Astrocyte (in vitro differentiated cells and primary cell): Measurements from ENCODE around the gene GDF10. TPM values are rescaled to one million over a fixed set of nuclear protein-coding genes. Genes with fewer than 3 reads are reported as not detected.

Experiments
- DNase-seq: peaks from one replicate; pipeline ENCODE4 v3.0.0-alpha.2; 2010; ENCODE audit warnings: low read depth
- FAIRE-seq: peaks from 2 replicates; lab custom pipeline; 2011; peaks lifted over from hg19 to GRCh38; lab: Jason Lieb, UNC
- H2AFZ ChIP-seq: 2 replicates; pipeline ENCODE4 v1.6.0; 2012; ENCODE audit warnings: low read depth, low read length, inconsistent platforms
- H3K27ac ChIP-seq: 2 replicates; pipeline ENCODE4 v1.5.1; 2011; ENCODE audit warnings: low read depth, low read length, inconsistent platforms
- H3K27me3 ChIP-seq: 2 replicates; pipeline ENCODE4 v1.6.0; 2011; ENCODE audit warnings: low read length, inconsistent platforms; ENCODE audit not compliant: insufficient read depth
- H3K36me3 ChIP-seq: 2 replicates; pipeline ENCODE4 v1.5.1; 2011; ENCODE audit warnings: low read length, inconsistent platforms; ENCODE audit not compliant: insufficient read depth
- H3K4me1 ChIP-seq: 2 replicates; pipeline ENCODE4 v1.5.1; 2011; ENCODE audit warnings: low read length, inconsistent platforms; ENCODE audit not compliant: insufficient read depth
- H3K4me2 ChIP-seq: 2 replicates; pipeline ENCODE4 v1.6.0; 2012; ENCODE audit warnings: low read length, inconsistent platforms
- H3K4me3 ChIP-seq: 2 replicates; pipeline ENCODE4 v1.5.1; 2011; ENCODE audit warnings: low read depth, mild to moderate bottlenecking, low read length, inconsistent platforms; ENCODE audit not compliant: insufficient read depth
- H3K79me2 ChIP-seq: 2 replicates; pipeline ENCODE4 v1.6.0; 2012; ENCODE audit warnings: mild to moderate bottlenecking, low read length, inconsistent platforms; ENCODE audit not compliant: insufficient read depth
- H3K9ac ChIP-seq: 2 replicates; pipeline ENCODE4 v1.6.0; 2012; ENCODE audit warnings: mild to moderate bottlenecking, low read length, inconsistent platforms
- H3K9me3 ChIP-seq: 2 replicates; pipeline ENCODE4 v1.5.1; 2012; ENCODE audit warnings: low read depth, mild to moderate bottlenecking, low read length, inconsistent platforms; ENCODE audit not compliant: insufficient read depth
- H4K20me1 ChIP-seq: 2 replicates; pipeline ENCODE4 v1.6.0; 2012; ENCODE audit warnings: low read length, inconsistent platforms; ENCODE audit not compliant: insufficient read depth
- H3K27ac Mint-ChIP-seq: one replicate; pipeline ENCODE4 v1.8.0; 2021; ENCODE audit warnings: mild to moderate bottlenecking, mixed read lengths; ENCODE audit not compliant: unreplicated experiment
- H3K27me3 Mint-ChIP-seq: one replicate; pipeline ENCODE4 v1.8.0; 2021; ENCODE audit warnings: low read depth, mixed read lengths; ENCODE audit not compliant: unreplicated experiment
- H3K36me3 Mint-ChIP-seq: one replicate; pipeline ENCODE4 v1.8.0; 2021; ENCODE audit warnings: low read depth, mixed read lengths; ENCODE audit not compliant: unreplicated experiment
- H3K4me1 Mint-ChIP-seq: one replicate; pipeline ENCODE4 v1.8.0; 2021; ENCODE audit warnings: low read depth, mixed read lengths; ENCODE audit not compliant: unreplicated experiment
- H3K4me3 Mint-ChIP-seq: one replicate; pipeline ENCODE4 v1.8.0; 2021; ENCODE audit warnings: mild to moderate bottlenecking, moderate library complexity, mixed read lengths; ENCODE audit not compliant: unreplicated experiment
- H3K9me3 Mint-ChIP-seq: one replicate; pipeline ENCODE4 v1.8.0; 2021; ENCODE audit warnings: mild to moderate bottlenecking, mixed read lengths; ENCODE audit not compliant: unreplicated experiment
- EZH2 ChIP-seq: IDR thresholded peaks from 2 replicates; pipeline ENCODE4 v1.6.1; 2012; ENCODE audit warnings: mild to moderate bottlenecking, low read length, inconsistent platforms; ENCODE audit not compliant: insufficient read depth
- total RNA-seq: library from RNA; stranded (reverse); gene quantifications from 2 replicates; pipeline ENCODE4 v1.2.1, GENCODE V29; 2021
- TF ChIP-seq, protein P1 (sequence below): IDR thresholded peaks from 2 replicates; pipeline ENCODE4 v1.5.1; 2011; ENCODE audit warnings: low read depth, mild to moderate bottlenecking, inconsistent platforms, low read length, moderate library complexity; ENCODE audit not compliant: insufficient read depth

The GDF10 gene
- total RNA-seq, 1 donor from 2014 or later = 2.2 TPM

DNA sequence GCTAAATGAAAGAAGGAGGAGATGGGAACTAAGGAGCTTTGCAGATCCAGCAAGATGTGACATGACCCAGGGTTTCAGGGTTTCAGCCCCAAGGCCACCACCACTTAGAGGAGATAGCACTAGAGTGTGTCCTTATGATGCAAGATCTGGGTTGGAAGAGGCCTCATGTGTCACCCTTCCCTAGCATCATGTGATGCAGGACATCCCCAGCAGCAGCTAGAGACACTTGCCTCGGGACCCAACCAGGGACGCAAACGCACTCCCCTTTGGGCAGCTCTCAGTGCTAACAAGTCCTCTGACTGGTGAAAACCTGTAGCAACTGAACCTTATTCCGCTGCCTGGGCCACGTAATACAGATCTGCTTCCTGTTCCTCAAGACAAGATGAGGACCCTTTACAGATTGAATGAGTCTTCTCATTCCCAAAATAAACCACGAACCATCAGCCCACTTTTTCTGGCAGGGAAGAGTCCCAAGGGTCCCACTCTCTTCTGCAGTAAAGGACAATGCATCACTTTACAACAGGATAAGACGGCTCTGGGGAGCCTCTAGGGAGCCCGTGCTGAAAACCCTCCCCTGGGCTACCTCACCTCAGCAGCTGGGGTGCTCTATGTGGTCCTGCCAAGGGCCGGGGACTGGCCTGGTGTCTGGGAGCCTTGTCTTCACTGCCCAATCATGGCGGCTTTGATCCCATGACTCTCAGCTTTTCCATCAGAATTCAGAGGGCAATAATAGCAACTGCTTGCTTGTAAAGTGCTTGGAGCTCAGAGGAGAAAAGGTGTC is 44.8 kb upstream of the GDF10 start:
- Histone ChIP-seq H3K9me3 (no peaks in the 10 kb centered on the region), H3K27me3 (no peaks in the 10 kb centered on the region), H3K4me1 (peaks cover 9% of the 10 kb centered on the region), H3K79me2 (no peaks in the 10 kb centered on the region), H4K20me1 (no peaks in the 10 kb centered on the region), H2AFZ (no peak overlapping the region), H3K4me2 (no peak overlapping the region), H3K27ac (no peak overlapping the region), H3K36me3 (no peaks in the 10 kb centered on the region), H3K4me3 (no peak overlapping the region), H3K9ac (no peak overlapping the region)
- FAIRE-seq (no peak), DNase-seq (no peak)
- Mint-ChIP-seq H3K4me1 (peaks cover 32% of the 10 kb centered on the region), H3K27ac (peak overlapping the region; percentile 5), H3K4me3 (peak overlapping the region; percentile 12), H3K27me3 (peaks cover 8% of the 10 kb centered on the region), H3K9me3 (peaks cover 5% of the 10 kb centered on the region), H3K36me3 (no peaks in the 10 kb centered on the region)
- no peak for TF ChIP-seq EZH2
- TF ChIP-seq, protein P1, sequence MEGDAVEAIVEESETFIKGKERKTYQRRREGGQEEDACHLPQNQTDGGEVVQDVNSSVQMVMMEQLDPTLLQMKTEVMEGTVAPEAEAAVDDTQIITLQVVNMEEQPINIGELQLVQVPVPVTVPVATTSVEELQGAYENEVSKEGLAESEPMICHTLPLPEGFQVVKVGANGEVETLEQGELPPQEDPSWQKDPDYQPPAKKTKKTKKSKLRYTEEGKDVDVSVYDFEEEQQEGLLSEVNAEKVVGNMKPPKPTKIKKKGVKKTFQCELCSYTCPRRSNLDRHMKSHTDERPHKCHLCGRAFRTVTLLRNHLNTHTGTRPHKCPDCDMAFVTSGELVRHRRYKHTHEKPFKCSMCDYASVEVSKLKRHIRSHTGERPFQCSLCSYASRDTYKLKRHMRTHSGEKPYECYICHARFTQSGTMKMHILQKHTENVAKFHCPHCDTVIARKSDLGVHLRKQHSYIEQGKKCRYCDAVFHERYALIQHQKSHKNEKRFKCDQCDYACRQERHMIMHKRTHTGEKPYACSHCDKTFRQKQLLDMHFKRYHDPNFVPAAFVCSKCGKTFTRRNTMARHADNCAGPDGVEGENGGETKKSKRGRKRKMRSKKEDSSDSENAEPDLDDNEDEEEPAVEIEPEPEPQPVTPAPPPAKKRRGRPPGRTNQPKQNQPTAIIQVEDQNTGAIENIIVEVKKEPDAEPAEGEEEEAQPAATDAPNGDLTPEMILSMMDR = no peak

GRCh38 chr10:47255866-47256265 is 44.1 kb upstream of the GDF10 start:
- Histone ChIP-seq H2AFZ (no peak overlapping the region), H3K27ac (no peak overlapping the region), H4K20me1 (no peaks in the 10 kb centered on the region), H3K4me3 (no peak overlapping the region), H3K27me3 (no peaks in the 10 kb centered on the region), H3K9ac (no peak overlapping the region), H3K4me2 (no peak overlapping the region), H3K36me3 (no peaks in the 10 kb centered on the region), H3K9me3 (no peaks in the 10 kb centered on the region), H3K79me2 (no peaks in the 10 kb centered on the region), H3K4me1 (peaks cover 9% of the 10 kb centered on the region)
- Mint-ChIP-seq H3K36me3 (no peaks in the 10 kb centered on the region), H3K27ac (no peak overlapping the region), H3K9me3 (peaks cover 5% of the 10 kb centered on the region), H3K4me1 (peaks cover 33% of the 10 kb centered on the region), H3K27me3 (peaks cover 7% of the 10 kb centered on the region), H3K4me3 (no peak overlapping the region)
- FAIRE-seq = no peak
- TF ChIP-seq, protein P1 = no peak
- TF ChIP-seq EZH2 = no peak
- DNase-seq = no peak

GRCh38 chr10:47256751-47257336 is 43.2 kb upstream of the GDF10 start:
- H3K36me3 Mint-ChIP-seq = no peaks in the 10 kb centered on the region
- no peaks in the 10 kb centered on the region for H3K79me2 ChIP-seq
- FAIRE-seq (no peak), DNase-seq (no peak)
- no peaks in the 10 kb centered on the region for H3K9me3 ChIP-seq
- H2AFZ ChIP-seq = no peak overlapping the region
- no peaks in the 10 kb centered on the region for H4K20me1 ChIP-seq
- H3K27ac Mint-ChIP-seq = no peak overlapping the region
- H3K27me3 Mint-ChIP-seq = peaks cover 7% of the 10 kb centered on the region
- no peaks in the 10 kb centered on the region for H3K27me3 ChIP-seq
- H3K4me1 ChIP-seq = peaks cover 9% of the 10 kb centered on the region
- H3K4me3 Mint-ChIP-seq = no peak overlapping the region
- H3K4me1 Mint-ChIP-seq = peaks cover 42% of the 10 kb centered on the region
- TF ChIP-seq EZH2 = no peak
- TF ChIP-seq, protein P1 = no peak
- H3K27ac ChIP-seq = no peak overlapping the region
- peak overlapping the region; percentile 10 for H3K4me2 ChIP-seq
- no peak overlapping the region for H3K4me3 ChIP-seq
- no peaks in the 10 kb centered on the region for H3K36me3 ChIP-seq
- peaks cover 5% of the 10 kb centered on the region for H3K9me3 Mint-ChIP-seq
- no peak overlapping the region for H3K9ac ChIP-seq
